HG03354 (cell line): ENCODE results near the gene KRT1.
"Not testable (repeated sequence)": the region's sequence is repeated elsewhere in the genome, so short reads cannot be mapped to it uniquely, and the experiment has no call there.

Experiments
- ATAC-seq: cut with Tn5 transposase; IDR thresholded peaks from one replicate; pipeline ENCODE4 v1.9.1; 2021; ENCODE audit warnings: mild to moderate bottlenecking; ENCODE audit not compliant: unreplicated experiment, poor library complexity, severe bottlenecking

The KRT1 gene

DNA sequence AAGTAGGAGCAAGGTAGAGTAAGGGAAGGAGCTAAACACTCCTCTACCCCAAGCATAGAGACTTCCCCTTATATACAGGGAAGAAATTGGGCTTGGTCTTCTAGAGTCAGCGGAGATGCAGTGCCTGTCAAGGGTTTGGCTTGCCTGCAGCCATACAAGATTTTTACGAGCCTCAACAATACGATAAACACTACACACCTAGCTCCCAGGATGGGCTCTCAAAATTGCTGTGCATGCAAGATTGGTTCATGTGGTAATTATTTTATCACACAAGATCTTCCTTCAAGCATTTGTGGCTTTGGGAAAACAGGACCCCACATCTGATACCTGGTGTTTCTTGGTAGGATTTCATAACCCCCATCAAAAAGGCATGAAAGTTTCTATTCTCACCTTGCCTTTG, at the start of gene KRT1:
Gene KRT1, minus strand, starts transcription at position 45 of the 400 bp plus-strand sequence. CDS start 59 bp downstream, outside the sequence.
- no peak for ATAC-seq

DNA sequence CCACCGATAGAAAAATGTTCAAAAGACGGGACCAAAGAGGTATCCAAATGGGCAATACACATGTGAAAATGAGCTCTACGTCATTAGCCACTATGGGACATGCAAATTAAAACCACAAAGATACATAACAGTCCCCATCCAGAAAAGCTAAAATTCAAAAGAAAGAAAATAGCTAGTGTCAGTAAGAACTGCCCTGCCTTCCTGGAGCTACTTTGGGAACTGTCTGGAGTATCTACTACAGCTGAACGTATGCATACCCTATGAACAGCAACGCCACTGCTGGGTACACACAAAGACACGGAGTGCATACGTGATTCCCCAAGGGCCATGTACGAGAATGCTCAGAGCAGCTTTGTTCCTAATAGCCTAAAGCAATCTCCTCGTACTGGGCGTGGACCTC, 48.9 kb upstream of the KRT1 start:
- no peak for ATAC-seq

DNA sequence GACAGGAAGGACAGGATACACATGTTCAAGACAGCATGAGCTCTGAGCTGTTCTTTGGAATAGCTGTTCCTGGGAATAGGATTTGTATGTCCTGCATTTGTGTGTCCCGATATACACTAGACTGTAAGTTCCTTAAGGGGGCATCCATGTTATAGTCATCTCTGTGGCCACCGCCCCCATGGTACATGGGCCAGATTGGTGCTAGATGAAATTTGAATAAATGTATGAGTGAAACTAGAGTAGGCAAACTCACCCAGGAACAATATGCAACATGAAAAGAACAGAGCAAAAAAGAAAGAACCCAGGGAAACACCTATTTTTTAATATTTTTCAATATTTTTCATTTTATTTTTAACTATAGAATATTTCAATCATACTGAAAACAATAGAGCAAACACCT, 48.2 kb upstream of the KRT1 start:
- no peak for ATAC-seq

DNA sequence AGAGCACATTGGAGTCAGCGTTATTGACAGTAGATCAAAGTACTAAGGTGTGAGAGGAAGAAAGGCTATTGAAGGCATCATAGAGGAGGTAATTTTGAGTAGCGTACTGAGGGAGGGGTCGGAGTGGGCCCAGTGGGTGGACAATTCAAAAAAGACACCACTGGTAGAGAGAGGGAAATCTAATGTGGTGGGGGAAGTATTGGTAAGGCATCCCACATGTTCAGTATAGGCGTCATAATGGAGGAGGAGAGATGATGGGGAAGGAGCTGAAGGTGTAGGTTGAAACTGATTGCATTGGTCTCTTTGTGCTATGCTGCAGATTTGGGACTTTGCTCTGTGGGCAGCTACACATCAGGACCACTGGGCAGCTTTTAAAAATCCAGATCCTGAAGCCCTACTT, 46.8 kb upstream of the KRT1 start:
- no peak for ATAC-seq

DNA sequence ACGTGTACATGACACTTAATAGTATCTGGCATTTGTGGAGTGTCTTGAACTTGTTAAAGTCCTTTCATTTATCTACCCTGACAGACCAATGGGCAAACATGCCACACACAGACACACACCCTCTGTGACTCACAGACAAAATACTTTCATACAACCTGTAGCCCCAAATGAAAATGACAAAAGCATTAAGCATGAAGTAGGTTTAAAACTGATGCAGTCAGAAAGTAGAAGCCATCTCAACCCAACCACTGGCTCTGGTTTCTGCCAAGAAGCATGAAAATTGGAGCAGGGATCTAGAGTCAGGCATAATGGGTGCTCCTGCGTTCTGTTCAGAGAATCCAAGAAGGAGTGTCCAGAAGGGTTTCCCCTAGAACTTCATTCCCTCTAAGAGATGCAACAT, 46.2 kb upstream of the KRT1 start:
- ATAC-seq, result no peak

DNA sequence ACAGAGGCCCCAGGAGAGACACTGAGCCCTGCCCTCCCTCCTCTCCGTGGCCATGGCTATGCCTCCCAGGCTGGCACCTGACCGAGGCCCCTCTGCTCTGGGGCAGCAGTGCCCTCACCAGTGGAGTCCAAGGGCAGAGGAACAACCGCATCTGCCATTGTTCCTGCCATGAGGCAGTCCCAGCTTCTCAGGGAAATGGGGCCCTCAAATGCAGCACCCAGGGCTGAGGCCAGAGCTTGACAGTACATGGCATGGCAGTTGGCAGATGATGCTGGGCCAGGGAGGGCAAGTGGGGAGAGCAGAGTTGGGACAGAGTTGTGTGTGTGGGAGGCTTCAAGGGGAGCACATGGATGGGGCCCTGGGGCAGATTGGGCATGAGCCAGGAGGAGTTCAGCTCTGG, 44.2 kb upstream of the KRT1 start:
- no peak for ATAC-seq

DNA sequence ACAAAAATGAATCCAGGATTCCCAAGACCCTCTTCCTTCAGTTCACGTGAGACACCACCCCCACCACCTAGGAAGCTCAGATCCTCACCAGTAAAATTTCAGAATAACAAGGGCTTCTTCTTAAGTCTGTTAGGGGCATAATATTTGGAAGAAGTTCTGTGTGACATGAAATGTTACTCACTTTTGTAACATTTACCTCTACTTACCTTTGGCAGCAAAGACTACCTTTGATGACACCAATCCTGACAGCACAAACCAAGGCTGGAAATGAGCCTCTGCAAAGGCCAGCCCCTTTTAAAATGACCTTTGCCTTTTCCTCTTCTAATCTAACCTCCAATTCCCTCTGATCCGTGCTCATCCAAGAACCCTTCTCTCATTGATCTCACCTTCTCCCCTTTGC, 42.5 kb upstream of the KRT1 start:
- no peak for ATAC-seq

DNA sequence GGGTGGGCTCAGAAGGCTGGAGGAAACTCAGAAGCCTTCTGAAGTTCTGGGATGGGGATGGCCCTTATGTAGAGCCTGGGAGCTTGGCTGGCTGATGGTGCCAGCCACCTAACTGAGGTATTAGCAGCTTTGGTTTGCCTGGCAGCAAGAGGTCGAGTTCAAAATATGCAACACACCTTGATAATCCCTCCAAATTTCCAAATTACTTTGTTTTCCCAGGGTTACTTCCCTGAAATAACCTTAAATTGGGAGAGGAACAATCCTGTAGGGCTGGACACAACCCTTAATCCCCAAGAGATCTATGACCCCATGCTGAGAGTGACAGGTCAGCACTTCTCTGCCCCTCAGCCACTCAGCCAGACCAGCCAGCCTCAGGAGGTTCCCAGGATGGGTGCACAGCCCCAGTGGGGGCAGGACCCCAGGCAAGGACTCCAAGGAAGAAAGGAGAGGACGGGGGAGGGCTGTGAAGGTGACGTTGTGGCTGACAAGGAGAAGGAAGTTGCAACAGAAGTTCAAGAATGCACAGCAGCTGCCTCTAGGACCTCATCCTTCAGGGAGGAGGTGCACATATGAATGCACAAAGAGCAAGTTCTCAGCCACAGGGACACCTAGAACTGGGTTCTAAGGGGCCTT, 41.7 kb upstream of the KRT1 start:
- ATAC-seq, result no peak

DNA sequence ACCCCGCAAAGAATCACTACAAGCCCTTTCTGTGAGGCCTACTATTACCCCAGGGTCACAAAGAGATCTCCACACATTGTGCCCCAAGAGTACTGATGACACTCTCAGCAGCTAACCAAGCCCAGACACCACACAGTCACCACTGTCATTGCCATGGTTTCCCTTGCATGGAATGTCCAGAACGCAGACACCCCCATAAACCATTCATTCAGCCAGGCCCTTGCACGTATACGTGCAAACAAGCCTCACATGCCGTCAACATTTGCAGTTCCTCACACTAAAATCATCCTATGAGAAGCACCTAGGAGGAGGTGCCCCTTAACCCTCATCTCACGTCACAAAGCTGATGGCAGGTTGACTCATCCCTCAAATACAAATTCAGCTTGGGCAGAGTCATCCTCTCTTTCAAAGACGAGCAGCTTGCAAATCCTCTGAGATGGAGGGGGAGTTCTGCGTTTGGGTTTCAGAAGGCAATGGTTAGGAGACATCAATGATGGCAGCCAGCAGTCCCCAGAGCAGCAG, 40.2 kb upstream of the KRT1 start:
- no peak for ATAC-seq

DNA sequence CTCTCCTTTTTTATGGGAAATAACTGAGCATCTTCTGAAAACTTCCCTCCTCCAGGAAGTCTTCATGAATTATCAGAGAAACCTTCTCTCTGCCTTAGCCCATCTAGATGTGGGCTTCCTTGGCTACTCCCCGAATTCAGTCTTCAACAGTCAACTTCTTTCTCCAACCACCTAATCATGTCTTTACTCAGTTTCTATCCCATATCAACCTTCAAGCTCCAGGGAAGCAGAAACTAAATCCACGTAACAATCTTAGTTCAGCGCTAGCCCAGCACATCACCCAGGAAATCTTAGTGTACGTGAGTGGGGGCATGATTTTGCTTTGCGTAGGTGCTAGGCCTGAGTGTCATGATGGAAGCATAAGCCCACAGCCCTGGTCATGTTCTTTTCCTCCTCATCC, 35.9 kb upstream of the KRT1 start:
- ATAC-seq, result no peak

DNA sequence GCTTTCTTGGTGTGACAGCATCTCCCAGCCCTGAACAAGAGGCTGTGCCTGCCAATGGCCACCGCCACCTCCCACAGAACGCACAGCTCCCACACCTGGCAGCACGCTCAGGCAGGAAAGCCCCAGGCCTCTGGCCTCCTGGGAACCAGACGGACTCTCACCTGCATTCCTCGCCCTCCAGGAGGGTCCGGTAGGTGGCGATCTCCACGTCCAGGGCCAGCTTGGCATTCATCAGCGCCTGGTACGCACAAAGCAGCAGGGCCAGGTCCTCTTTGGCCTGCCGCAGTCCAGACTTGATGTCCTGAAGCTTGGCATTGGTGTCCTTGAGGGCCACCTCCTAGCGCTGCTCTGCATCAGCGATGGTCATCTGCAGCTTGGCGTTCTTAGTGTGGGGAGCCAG, 35.2 kb upstream of the KRT1 start:
- ATAC-seq, result no peak

DNA sequence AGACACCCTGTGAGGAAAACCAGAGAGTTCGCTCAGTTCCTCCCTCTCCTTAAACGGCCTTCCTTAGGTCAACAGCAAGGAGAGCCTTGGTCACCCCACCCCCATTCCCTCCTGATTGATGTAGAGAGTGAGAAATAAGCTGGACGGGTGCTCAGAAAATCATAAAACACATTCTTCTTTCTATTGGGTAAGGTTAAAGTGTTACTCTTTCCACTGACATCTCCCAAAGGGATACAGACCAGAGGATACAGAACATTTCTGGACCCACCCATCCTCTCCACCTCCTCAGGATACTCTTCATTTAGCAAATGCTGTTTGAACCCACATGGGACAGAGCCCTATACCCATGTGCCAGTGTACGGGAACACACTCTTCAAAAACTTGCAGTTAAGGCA, 34.7 kb upstream of the KRT1 start:
- no peak for ATAC-seq

DNA sequence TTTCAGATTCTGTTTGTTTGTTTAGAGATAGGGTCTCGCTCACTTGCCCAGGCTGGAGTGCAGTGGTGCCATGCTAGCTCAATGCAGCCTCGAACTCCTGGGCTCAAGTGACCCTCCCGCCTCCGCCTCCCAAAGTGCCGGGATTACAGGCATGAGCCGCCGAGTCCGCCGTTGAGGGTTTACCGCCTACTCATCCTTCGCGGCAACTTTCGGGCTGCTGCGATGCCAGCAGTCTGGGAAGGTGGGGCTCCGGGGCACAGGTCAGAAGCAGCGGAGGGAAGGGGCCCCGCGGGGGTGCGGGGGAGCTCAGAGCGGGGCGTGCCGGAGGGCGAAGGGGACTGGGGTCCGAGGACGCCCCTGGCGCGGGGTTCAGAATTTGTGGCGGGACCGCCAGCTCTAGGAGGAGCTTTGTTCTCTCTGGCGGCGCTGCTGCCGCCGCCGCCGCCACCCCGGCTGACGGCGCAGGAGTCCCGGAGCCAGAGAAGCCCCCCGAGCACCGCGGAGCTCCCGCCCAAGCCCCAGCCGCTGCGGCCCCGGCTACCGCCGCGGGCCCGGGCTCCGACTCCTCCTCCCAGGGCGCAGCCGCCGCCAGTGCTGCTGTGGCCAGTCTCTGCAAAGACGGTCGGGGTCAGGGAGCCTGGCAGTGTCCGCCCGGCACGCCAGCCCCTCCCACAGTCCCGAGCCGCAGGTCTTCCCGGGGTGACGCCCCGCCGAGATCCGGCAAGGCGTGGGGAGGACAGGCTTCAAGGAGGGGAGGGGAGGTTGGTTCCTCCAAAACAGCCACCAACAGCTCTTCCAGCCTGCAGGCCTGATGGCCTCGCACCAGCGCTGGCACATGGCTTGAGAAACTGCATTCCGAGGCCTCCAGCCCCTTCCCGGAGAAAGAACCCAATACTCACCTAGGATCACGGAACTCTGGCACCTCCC, 34.0 kb upstream of the KRT1 start:
- ATAC-seq, result no peak

DNA sequence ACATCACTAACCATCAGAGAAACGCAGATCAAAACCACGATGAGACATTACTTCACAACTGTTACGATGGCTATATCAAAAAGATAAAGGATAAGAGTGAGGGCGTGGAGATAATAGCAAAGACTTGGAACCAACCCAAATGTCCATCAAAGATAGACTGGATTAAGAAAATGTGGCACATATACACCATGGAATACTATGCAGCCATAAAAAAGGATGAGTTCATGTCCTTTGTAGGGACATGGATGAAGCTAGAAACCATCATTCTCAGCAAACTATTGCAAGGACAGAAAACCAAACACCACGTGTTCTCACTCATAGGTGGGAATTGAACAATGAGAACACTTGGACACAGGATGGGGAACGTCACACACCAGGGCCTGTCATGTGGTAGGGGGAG, 31.9 kb upstream of the KRT1 start:
- ATAC-seq, result not testable (repeated sequence)

DNA sequence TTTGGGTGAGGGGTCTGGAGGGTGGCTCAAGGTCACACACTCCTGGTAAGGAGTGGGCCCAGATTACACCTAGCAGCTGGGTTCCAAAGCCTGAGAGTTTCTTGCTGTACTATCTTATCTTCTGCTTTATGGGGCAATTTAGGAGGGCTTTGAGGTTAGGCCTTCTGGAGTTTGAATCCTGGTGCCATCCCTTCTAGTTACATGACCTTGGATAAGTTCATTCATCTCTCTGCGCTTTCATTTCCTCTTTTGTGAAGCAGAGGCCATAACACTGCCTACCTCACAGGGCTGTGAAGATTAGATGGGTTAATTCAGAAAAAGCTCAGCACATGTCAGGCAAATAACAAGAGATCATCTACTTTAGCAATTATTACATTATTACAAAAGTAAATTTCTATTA, 30.5 kb upstream of the KRT1 start:
- no peak for ATAC-seq

DNA sequence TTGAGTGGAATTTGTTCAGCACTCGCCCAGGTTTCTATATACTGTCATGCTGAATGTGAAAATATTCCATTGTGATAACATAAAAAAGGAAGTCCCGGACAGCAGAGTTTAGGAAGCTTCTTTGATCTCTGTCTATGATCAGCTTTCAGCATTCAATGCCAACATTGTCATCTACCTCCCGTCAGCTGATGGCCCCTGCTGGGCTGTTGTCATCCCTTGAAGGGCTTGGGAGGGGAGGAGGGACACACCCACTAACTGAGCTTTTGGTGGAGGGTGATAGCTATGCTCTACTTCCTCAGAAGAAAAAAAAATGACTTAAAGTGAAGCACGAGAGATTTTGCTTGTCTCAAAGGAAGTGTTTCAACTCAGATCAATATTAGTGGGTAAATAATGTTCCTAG, 27.8 kb upstream of the KRT1 start:
- no peak for ATAC-seq

DNA sequence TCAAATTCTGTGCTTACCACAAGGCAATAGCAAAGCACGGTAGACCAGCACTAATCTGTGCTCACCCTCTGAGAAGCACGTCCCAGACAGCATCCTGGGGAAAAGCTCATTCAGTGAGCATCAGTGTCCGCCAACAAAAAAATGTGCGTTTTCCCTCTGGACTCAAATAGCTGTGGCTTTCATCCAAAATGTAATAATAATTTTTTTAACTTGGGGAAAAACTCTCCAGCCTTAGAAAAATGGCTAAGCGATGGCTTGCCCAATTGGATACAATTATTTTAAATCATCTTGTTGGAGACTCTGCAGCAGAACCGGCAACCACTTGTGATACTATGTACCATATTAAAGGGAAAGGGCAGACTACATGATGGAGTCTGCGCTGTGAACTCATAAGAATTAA, 24.3 kb upstream of the KRT1 start:
- no peak for ATAC-seq

DNA sequence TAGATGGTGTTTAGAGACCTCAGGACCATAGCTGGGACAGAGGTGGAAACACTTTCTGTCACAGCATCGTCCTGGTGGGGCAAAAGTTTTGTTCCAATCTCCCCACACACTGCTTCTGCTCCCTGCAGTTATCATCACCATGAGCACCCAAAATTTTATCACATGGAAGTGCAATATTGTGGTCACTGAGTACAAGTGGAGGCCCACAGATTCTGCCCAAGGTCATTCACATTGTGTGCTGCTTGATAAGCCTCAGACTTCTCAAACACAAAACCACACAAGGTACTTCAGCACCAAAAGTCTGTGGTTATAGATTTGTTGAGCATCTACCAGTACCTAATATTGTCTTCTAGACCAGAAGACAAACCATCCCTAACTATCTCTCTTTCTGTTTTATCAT, 23.7 kb upstream of the KRT1 start:
- no peak for ATAC-seq

DNA sequence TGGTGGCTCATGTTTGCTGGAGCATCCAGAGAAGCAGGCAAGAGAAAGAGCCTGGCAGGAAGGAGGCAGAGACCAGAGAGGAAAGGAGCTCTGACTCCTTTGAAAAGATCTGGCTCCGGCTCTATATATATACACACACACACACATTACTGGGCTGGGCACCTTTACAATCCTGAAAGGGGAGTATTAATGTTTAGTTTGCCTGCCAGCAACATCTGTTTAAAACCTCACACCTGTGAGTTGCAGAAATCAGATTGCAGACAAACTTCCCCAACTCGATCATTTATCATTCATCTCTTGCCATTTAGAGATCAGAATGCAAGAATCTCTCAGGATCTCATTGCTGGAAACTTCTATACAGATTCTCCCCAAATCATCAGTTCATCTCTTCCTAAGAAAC, 23.2 kb upstream of the KRT1 start, which contains the start of gene KRT77:
Gene KRT77, minus strand, starts transcription at position 101 of the 400 bp plus-strand sequence. Its CDS starts 90 bp downstream, at position 11.
- ATAC-seq, result no peak

DNA sequence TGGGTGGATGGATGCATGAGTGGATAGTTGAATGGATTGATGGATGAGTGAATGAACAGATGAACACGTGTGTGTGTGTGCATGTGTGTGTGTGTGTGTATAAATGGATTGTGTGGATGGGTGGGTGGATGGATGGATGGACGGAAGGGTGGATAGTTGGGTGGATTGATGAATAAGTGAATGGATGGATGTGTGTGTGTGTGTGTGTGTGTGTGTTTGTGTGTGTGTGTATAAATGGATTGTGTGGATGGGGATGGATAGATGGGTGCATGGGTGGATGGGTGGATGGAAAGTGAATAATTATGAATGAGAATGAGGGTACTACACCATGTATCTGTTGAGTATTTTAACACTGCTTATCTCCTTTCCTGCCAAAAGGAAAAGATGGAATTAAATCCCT, 22.1 kb upstream of the KRT1 start:
- ATAC-seq, result no peak

DNA sequence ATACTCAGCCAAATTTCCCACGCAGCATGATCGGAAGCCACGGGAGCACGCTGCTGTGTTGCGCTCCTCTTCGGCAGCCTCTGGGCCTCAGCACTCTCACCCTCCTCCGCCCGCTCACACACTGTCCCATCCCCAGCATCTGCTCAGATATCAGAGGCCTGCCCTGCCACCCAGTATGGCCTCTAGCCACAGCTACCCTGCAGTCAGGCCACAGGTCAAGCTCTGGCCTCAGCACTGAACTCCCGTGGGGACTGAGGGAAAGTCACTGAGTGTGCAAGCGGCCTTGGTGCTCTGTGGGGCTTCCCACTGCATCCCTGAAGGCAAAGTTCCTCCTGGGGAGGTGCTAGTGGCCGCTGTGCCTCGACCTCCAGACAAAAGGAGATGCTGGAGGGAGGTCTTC, 21.1 kb upstream of the KRT1 start:
- ATAC-seq, result no peak
